WTC11 (cell line): ENCODE measurements around the gene GLIPR1L2. TPM values are rescaled to one million over a fixed set of nuclear protein-coding genes. Genes with fewer than 3 reads are reported as not detected.

Experiments
- total RNA-seq: library from RNA; stranded (reverse); gene quantifications from 3 replicates; pipeline ENCODE4 v1.2.3, GENCODE V29; 2021

The GLIPR1L2 gene
- total RNA-seq, 1 experiment from 2014 or later = not detected

Other genes starting within 250 kb of the GLIPR1L2 start
- gene KCNC2, start 181.2 kb upstream of the GLIPR1L2 start, total RNA-seq = not detected in 3 replicates
- 4.2 to 6.3 TPM (median 5.1 TPM) in 3 replicates for gene CAPS2, start 60.8 kb upstream of the GLIPR1L2 start, total RNA-seq
- 0.69 TPM in 1 of 3 replicates, not detected in the others for gene GLIPR1L1, start 56.4 kb upstream of the GLIPR1L2 start, total RNA-seq
- gene GLIPR1, start 89.7 kb downstream of the GLIPR1L2 start, total RNA-seq = 0.28 to 0.48 TPM in 2 of 3 replicates, not detected in the other
- gene KRR1, start 120.5 kb downstream of the GLIPR1L2 start, total RNA-seq = 54.4 to 59.6 TPM (median 54.8 TPM) in 3 replicates